Endothelial cell of umbilical vein (primary cell): ENCODE results near the gene CD68. TPM values are rescaled to one million over a fixed set of nuclear protein-coding genes. Genes with fewer than 3 reads are reported as not detected.
A peak's percentile ranks its signal among the peaks of the same experiment; 100 is the strongest.

Source experiments
- BruUV-seq: library from RNA; stranded (reverse); fragments of 400-500 nt; replicated peaks from 2 replicates; lab custom pipeline; 2021; lab: Mats Ljungman, UMichigan
- CTCF ChIA-PET: fragments of 300-600, 350-600 bp; sonication (Branson Sonifier 250); formaldehyde crosslinking; loops from one replicate; lab custom pipeline; 2021; ENCODE audit warnings: antibody characterized with exemption, inconsistent platforms; lab: Charles Lee
- POLR2A ChIA-PET: fragments of 300-600, 350-600 bp; sonication (Branson Sonifier 250); formaldehyde crosslinking; loops from one replicate; lab custom pipeline; 2021; ENCODE audit warnings: antibody characterized with exemption, inconsistent platforms; lab: Charles Lee
- DNase-seq: peaks from one replicate; pipeline ENCODE4 v3.0.0-alpha.2; 2011; ENCODE audit warnings: low read depth, low spot score
- FAIRE-seq: peaks from 2 replicates; lab custom pipeline; 2011; peaks lifted over from hg19 to GRCh38; lab: Jason Lieb, UNC
- H2AFZ ChIP-seq: 2 replicates; pipeline ENCODE4 v1.6.0; 2012; ENCODE audit warnings: low read depth, low read length, control low read depth, inconsistent platforms
- H3K27ac ChIP-seq: 2 replicates; pipeline ENCODE4 v1.5.1; 2011; ENCODE audit warnings: low read depth, mild to moderate bottlenecking, control low read depth, low read length, moderate library complexity; ENCODE audit not compliant: insufficient read depth
- H3K27me3 ChIP-seq, 2 experiments: 2 replicates each; pipeline versions ENCODE4 v1.6.0 to v1.6.1; 2011; ENCODE audit warnings: low read length in 2 of 2, mixed read lengths in 1 of 2; ENCODE audit not compliant: control insufficient read depth in 2 of 2, insufficient read depth in 2 of 2
- H3K36me3 ChIP-seq, 2 experiments: 2 replicates in 1 of 2; 3 replicates in 1 of 2; pipeline ENCODE4 v1.5.1; 2011; ENCODE audit warnings: low read length in 2 of 2, mild to moderate bottlenecking in 1 of 2, moderate library complexity in 1 of 2; ENCODE audit not compliant: control insufficient read depth in 2 of 2, insufficient read depth in 2 of 2; ENCODE audit errors: extremely low read depth in 1 of 2
- H3K4me1 ChIP-seq: 3 replicates; pipeline ENCODE4 v1.5.1; 2011; ENCODE audit warnings: mild to moderate bottlenecking, low read length; ENCODE audit not compliant: control insufficient read depth, insufficient read depth; ENCODE audit errors: extremely low read depth
- H3K4me2 ChIP-seq: 2 replicates; pipeline ENCODE4 v1.6.1; 2011; ENCODE audit warnings: low read length, control low read depth, mixed read lengths; ENCODE audit not compliant: insufficient read depth
- H3K4me3 ChIP-seq, 3 experiments: fragments of 200-600 bp in 1 of 3; sonication (generic), shearing (Covaris generic) in 1 of 3; replicated peaks in 1 of 3; 2 replicates each; pipeline ENCODE4 v1.5.1; 2011 to 2016; ENCODE audit warnings: control low read depth in 3 of 3, low read length in 3 of 3, mild to moderate bottlenecking in 2 of 3, inconsistent platforms in 1 of 3, low read depth in 1 of 3, moderate library complexity in 1 of 3; ENCODE audit not compliant: insufficient read depth in 1 of 3
- H3K79me2 ChIP-seq: 2 replicates; pipeline ENCODE4 v1.6.0; 2012; ENCODE audit warnings: low read length, inconsistent platforms; ENCODE audit not compliant: control insufficient read depth, insufficient read depth
- H3K9ac ChIP-seq: replicated peaks from 2 replicates; pipeline ENCODE3; 2011; ENCODE audit warnings: low read length, control low read depth; ENCODE audit not compliant: insufficient read depth; ENCODE audit errors: extremely low read depth
- H3K9me1 ChIP-seq: replicated peaks from 3 replicates; pipeline ENCODE4 v1.6.0; 2011; ENCODE audit warnings: mild to moderate bottlenecking, low read length; ENCODE audit not compliant: control insufficient read depth, insufficient read depth; ENCODE audit errors: extremely low read depth
- H3K9me3 ChIP-seq: replicated peaks from 2 replicates; pipeline ENCODE4 v1.5.1; 2012; ENCODE audit warnings: low read length, inconsistent platforms; ENCODE audit not compliant: control insufficient read depth, insufficient read depth
- H4K20me1 ChIP-seq: replicated peaks from 2 replicates; pipeline ENCODE3; 2011; ENCODE audit warnings: mild to moderate bottlenecking, low read length; ENCODE audit not compliant: control insufficient read depth, insufficient read depth; ENCODE audit errors: extremely low read depth
- FOS ChIP-seq: IDR thresholded peaks from 2 replicates; pipeline ENCODE4 v1.6.1; 2011; ENCODE audit warnings: mild to moderate bottlenecking, low read length, moderate library complexity, borderline replicate concordance; ENCODE audit not compliant: insufficient read depth
- GATA2 ChIP-seq: IDR thresholded peaks from 2 replicates; pipeline ENCODE4 v1.7.0; 2011; ENCODE audit warnings: low read depth, mild to moderate bottlenecking, moderate library complexity, mixed read lengths, low read length; ENCODE audit not compliant: insufficient read length, insufficient read depth
- POLR2A ChIP-seq: IDR thresholded peaks from 2 replicates; pipeline ENCODE4 v1.6.1; 2012; ENCODE audit warnings: low read depth, mild to moderate bottlenecking, control low read depth, low read length
- dilution Hi-C: fragments of 300-500 bp; cut with MboI; formaldehyde crosslinking; loops from one replicate; pipeline ENCODE4 v1.15.0; 2019; ENCODE audit warnings: low sequenced_read_pairs; ENCODE audit not compliant: extremely low pct_ligation_motif_present
- intact Hi-C: fragments of 100-400 bp; cut with micrococcal nuclease; formaldehyde crosslinking; loops from one replicate; pipeline ENCODE4 v1.10.0; 2022
- polyA plus RNA-seq, 4 experiments: library from polyadenylated mRNA; depleted of rRNA in 3 of 4; stranded (reverse) in 3 of 4; unstranded in 1 of 4; fragments of >200 nt; gene quantifications; 2 replicates each; pipeline versions ENCODE4 v1.2.1 to v1.2.3, GENCODE V29; 2011 to 2012; ENCODE audit warnings: missing spikeins in 1 of 4
- total RNA-seq: library from RNA; stranded (reverse); gene quantifications from 2 replicates; pipeline ENCODE4 v1.2.3, GENCODE V29; 2021
- TF ChIP-seq, protein P1 (sequence below), 2 donors: IDR thresholded peaks; 1 replicate in 1 of 2; 2 replicates in 1 of 2; pipeline ENCODE4 v1.5.1; 2011; ENCODE audit warnings: low read length in 2 of 2, mild to moderate bottlenecking in 2 of 2, moderate library complexity in 2 of 2, control low read depth in 1 of 2, inconsistent platforms in 1 of 2, low read depth in 1 of 2; ENCODE audit not compliant: insufficient read depth in 1 of 2; ENCODE audit errors: extremely low read depth in 1 of 2

The CD68 gene
- total and polyA plus RNA-seq, 2 donors (not counting 3 experiments of a cell fraction or from before 2014, with no cell fraction given) = 2.9 to 30.8 TPM

GRCh38 chr17:7613769-7614424 lies 34.5 kb downstream of the CD68 start:
- DNase-seq (peak; percentile 21), FAIRE-seq (no peak)
- H4K20me1 ChIP-seq = peaks cover 3% of the 10 kb centered on the region
- no peaks in the 10 kb centered on the region for H3K36me3 ChIP-seq
- no peak for TF ChIP-seq GATA2
- TF ChIP-seq POLR2A = no peak
- TF ChIP-seq, protein P1, sequence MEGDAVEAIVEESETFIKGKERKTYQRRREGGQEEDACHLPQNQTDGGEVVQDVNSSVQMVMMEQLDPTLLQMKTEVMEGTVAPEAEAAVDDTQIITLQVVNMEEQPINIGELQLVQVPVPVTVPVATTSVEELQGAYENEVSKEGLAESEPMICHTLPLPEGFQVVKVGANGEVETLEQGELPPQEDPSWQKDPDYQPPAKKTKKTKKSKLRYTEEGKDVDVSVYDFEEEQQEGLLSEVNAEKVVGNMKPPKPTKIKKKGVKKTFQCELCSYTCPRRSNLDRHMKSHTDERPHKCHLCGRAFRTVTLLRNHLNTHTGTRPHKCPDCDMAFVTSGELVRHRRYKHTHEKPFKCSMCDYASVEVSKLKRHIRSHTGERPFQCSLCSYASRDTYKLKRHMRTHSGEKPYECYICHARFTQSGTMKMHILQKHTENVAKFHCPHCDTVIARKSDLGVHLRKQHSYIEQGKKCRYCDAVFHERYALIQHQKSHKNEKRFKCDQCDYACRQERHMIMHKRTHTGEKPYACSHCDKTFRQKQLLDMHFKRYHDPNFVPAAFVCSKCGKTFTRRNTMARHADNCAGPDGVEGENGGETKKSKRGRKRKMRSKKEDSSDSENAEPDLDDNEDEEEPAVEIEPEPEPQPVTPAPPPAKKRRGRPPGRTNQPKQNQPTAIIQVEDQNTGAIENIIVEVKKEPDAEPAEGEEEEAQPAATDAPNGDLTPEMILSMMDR (IDR thresholded peaks at IDR 0.05; ENCODE audit: extremely low read depth in 1 of 2, insufficient read depth in 1 of 2, low read depth in 1 of 2, low read length in 2 of 2) = peak in 1 of 2 donors; percentile 19
- TF ChIP-seq FOS = no peak
- ChIA-PET CTCF (interaction anchor here (1.2 to 2.0 kb wide), 3 partner anchors 14 to 74 kb away, joined by 4 to 11 read pairs (median 5); partner anchors contain the start of genes MPDU1, SAT2 and TP53), POLR2A (interaction anchor here (2.3 kb wide), 1 partner anchor 13 kb away, joined by 8 read pairs; the partner anchor contains the start of gene SAT2)
- no peaks in the 10 kb centered on the region for H3K9me3 ChIP-seq
- peak overlapping the region; percentile 99 for H3K4me2 ChIP-seq
- peak overlapping the region; percentile 9 for H2AFZ ChIP-seq
- dilution Hi-C loops (no loop called here), intact Hi-C loops (loop anchor here (2.0 to 10.0 kb wide), 3 partner anchors 25 to 231 kb away; partner anchors contain the start of gene SENP3)
- BruUV-seq = TSS peak; percentile 40
- peaks cover 49% of the 10 kb centered on the region for H3K79me2 ChIP-seq
- no peaks in the 10 kb centered on the region for H3K27me3 ChIP-seq
- peaks cover 24% of the 10 kb centered on the region for H3K4me1 ChIP-seq
- no peaks in the 10 kb centered on the region for H3K9me1 ChIP-seq
- peak overlapping the region; percentile 56 for H3K27ac ChIP-seq
- H3K9ac ChIP-seq = peak overlapping the region; percentile 90
- peak overlapping the region; percentile 55 to 97 (median 73) for H3K4me3 ChIP-seq
